HG03064 (cell line): ENCODE results near the gene PRDM16.

Source experiments
- ATAC-seq: cut with Tn5 transposase; IDR thresholded peaks from one replicate; pipeline ENCODE4 v1.9.1; 2021; ENCODE audit warnings: low read depth; ENCODE audit not compliant: unreplicated experiment

Gene PRDM16

DNA sequence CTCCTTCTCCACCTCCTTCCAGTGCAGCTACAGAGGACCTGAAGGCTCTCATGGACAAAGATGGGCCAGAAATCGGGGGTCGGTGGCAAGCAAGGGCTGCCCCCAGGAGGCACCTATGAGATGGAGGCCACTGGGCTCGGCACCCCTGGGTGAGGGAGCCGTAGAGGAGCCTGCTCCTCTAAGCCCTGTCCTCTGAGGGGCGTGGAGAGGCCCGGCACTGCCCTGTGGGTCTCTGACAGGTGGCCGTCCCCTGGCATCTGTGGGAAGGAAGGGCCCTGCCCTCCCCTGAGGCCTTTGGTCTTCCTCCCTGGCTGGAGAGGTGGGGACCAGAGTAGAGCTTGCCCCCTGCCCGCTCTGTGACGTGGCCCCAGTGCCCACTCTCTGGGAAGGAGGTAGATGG lies 30.9 kb downstream of the PRDM16 start:
- no peak for ATAC-seq

DNA sequence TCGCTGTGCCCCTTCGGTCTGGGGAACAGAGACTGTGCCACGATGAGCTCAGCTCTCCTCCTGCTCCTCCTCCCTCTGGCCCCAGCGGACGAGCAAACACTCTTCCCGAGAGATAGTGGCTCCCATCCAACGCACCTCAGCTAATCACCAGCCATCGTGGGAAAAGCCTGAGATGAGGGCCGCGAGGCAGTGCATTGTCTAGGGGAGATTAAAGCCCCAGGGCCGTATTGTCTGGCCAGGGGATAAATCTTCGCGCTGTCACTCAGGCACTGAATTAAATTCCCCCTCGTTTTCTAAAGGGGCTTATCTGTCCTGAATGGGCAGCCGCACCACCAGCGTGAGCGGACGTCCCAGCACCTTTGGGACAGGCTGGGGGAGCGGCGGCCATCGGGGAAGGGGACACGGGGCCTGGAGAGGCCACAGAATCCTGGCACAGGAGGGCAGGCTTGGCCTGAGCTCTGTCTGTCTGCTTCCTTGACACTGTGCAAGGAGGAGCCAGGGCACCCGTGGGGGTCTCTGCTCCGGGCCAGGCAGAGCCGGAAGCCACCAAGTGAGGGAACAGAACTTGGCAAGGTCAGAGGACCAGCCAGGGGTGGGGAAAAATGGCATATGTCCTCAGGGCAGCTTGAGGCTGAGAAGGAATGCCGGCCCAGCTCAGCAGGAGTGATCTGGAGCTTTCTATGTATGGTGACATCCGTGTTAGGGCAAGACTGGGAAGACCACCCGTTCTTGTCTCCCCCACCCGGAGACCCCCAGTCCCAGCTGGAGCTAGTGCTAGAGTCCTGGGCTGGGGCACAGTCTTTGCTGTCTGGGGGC lies 32.3 kb downstream of the PRDM16 start:
- no peak for ATAC-seq

DNA sequence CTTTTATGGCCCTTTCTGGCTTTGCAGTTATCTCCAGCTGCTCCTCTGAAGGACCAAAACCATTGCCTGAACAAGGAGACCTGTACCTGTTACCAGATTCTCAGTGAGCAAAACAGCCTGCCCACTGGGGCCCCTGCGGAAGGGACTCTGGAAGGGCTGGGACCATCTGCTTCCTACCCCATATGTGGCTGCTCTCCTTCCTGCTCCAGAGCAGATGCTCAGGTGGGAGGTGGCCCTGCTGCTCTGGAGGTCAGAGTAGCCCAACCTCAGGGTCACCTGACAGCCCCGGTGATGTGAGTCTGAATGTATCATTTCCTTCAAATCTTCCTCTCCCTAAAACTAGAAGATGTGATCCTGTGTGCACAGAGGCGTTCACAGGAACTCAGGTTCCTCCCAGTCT lies 33.6 kb downstream of the PRDM16 start:
- no peak for ATAC-seq

DNA sequence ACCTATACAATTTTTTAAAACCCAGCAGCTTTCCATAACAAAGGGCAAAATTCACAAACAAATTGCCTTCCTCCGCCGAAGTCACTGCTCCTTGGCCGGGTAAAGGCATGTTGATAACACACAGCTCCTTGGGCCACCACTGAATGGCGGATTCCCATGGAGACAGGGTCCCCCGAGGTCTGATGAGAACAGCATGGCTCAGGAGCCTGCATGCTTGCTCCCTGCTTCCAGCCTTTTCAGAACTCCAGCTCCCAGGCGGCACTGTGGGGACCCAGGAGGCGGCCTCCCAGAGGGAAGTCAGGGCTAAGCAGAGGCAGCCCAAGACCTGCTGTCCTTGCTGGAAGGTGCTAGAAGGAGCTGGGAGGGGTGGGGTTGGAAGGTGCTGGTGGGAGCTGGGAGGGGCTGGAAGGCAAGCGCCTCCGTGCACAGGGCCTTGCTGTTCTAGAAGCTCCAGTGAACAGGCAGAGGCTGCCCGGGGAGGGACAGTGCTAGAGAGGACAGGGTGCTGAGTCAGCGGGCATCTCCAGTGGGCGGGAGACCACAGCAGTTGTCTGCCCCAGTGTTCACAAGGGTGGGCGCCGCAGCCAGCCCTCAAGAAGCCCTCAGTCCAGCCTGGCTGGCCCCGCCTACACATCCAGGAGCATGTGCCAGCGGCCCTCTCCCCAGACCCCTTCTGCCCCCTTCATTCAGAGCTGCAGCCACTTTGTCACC lies 35.1 kb downstream of the PRDM16 start:
- ATAC-seq = no peak

DNA sequence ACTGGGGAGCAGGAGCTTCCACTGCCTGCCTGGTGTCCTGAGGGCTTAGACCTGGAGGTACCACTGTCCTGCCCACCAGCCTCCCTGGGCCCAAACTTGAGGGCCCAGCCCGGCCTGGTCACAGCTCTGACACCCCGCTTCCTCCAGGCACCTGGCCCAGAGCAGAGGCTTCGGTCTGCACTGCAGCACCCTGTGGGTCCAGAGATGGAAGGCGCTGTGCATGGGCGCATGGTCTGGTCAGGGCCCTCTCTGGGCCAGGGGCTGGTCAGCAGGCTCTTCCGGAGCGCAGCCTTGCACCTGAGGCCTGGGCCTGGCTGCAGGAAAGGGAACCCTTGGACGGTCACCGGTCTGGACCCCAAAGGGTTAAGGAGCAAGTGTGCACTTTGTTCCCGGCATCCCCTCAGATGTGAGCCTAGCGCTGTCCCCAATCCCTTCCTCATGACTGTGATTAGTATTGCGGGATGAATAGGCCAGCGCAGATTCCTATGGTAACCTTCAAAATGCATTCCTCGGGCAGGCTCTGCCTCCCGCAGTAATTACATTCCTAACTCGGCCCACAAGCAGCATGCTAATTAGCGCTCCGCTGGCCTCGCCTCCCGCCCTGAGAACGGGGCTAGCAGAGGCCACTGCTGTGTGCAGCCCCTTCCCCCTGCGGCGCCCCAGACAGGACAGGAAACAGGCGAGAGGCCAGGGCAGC lies 36.3 kb downstream of the PRDM16 start:
- no peak for ATAC-seq

DNA sequence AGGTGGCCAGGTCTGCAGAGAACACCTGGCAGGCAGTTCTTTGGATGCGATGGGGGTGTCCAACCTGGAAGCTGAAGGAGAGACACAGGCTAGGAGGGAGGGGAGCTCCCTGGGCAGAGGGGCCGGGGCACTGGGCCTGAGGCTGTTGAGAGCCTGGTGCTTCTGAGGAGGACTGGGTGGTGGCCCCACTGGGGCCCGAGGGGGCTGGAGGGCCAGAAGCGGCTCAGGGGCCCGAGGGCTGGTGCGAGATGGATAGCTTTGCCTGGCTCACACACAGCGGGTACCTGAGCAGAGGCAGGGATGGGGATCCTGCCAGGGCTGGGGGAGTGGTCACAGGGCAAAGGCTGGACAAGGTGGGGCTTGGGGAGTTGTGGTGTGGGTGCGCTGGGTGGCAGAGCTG lies 37.2 kb downstream of the PRDM16 start:
- no peak for ATAC-seq

DNA sequence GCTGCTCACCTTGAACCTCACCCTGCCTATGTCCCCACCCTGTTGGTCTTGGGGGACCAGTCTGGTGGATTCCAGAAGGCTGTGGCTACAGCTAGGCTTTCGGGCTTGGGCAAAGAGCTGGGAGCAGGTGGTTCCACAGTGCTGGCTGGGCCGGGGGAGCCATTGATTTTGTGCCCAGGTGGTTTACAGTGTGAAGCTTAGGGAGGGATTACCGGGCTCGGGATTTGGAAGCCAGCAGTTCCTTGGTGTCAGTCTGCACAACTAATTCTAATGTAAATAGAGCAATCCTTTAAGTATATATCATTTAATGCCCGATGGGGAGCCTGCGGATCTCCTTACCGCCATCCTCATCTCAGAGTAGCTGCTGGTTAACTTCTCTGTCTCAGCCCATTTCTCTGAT lies 38.2 kb downstream of the PRDM16 start:
- no peak for ATAC-seq

DNA sequence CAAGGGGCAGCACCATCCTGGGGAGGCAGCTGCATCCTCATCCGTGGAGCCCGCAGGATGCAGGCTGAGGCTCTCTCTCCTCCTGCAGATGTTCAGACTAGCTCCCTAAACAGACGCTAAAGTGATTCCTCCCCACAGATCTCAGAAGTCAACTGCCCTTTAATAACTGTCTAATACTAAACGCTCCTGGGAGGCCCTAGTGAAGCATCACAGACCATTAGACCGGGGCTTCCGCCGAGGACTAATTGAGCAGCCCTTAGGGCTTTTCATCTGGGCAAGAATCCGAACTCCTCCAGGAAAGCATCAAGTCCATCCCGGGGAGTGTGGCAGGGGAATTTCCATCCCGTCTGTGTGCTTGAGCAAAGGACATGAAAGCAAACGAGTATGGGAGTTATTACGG lies 40.4 kb downstream of the PRDM16 start:
- no peak for ATAC-seq

DNA sequence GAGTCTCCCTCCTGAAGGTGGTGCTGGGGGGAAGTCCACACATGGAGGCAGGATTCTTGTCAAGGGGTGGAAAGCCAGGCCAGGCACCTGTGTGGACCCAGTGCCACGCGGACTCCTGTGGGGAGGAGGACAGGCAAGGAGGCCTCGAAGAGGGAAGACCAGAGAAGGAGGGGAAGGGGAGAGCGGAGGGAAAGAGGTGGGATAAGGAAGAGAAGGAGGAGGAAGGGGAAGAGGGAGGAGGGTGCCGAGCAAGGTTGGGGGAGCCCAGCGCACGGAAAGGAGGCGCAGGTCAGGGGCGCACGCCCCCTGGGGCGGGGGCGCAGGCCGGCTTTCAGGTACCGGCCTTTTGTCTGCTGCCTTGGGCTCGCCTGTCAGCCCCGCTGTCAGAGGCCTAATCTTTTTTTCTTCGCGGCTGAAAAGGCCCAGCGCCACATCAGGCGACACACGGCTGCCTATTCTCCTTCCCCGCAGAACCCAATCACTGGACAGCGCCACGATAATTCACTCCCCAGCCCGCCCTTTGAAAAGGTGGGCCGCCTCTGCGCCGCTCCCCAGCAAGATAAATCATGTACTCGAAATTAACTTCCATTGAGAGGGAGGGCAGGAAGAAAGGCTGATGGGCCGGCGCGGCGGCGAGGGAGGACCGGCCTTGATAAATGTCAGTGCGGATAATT lies 42.5 kb downstream of the PRDM16 start:
- no peak for ATAC-seq

DNA sequence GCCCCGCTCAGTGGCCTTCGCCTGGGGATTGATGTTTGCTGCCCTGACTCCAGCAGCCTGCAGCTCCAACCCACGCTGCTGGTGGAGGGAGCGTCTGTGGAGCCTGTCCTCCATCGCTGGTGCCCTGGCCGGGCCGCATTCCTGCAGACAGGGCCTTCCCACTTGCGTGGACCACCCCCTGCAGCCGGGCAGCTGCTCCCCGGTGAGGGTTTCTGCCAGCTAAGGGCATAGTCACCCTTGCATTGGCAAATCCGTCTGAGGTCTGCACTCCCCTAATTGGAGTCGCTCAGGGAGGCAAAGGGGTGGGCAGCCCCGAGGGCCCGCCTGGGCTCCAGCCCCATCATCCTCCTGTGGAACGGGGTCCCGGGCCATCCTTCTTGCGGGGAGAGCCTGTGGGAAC lies 43.5 kb downstream of the PRDM16 start:
- ATAC-seq = no peak

DNA sequence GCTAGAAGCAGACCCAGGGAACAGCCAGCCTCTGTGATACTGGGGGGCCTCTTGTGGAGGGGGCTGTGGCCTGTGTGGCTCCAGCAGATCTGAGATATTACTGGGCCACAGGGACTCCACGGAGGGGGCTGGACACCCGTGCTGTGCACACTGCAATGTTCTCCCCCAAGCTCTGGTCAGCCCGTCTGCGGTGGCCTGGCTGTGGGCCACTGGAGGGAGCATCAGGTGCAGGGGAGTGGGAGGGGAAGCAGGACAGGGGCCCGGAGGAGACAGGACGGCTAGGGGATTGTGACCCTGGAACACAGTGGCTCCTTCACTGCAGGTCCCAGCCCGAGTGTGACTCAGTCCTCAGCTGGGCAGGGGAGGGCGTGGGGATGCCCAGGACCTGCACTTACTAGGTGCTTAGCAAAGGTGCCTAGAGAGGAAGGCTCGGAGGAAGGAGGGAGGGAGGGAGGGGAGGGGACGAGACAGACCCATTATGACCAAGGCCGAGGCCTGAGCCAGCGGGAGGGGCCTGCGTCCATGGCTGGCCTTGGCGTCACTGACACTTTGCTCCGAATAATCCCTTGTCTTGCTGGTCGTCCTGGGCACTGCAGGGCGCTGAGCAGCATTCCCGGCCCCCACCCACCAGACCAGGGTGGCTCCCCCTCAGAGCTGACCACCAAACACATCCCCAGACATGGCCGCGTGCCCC lies 44.2 kb downstream of the PRDM16 start:
- no peak for ATAC-seq

DNA sequence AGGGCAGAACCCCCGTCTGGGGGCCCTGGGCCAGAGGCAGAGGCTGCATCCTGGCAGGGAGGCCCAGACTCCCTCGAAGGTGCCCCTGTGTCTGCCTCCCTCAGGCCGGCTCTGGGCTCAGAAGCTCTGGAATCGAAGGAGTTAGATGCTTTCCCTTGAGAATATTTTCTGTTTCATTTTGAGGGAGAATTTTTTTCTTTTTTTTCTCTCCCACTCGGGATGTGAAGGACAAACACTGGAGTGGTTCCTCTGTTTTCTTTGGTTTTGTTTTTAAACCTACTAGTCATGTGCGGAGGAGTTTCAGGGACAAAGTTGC lies 44.7 kb downstream of the PRDM16 start:
- ATAC-seq = no peak

DNA sequence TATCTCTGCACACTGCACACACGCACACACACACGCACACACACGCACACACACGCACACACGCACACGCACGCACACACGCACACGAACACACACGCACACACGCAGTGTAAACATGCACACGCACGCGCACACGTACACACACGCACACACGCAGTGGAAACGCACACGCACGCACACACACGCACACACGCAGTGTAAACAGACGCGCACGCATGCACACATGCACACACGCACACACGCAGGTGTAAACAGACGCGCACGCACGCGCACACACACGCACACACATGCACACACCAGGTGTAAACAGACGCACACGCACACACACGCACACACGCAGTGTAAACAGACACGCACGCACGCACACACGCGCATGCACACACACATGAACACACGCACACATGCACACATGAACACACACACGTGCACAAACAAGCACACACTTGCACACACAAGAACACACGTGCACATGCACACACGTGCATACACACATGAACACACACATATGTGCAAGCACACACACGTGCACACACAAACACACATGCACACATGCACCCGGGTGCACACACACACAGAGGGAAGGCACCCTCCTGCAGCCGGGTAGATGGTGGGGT lies 45.2 kb downstream of the PRDM16 start:
- no peak for ATAC-seq

DNA sequence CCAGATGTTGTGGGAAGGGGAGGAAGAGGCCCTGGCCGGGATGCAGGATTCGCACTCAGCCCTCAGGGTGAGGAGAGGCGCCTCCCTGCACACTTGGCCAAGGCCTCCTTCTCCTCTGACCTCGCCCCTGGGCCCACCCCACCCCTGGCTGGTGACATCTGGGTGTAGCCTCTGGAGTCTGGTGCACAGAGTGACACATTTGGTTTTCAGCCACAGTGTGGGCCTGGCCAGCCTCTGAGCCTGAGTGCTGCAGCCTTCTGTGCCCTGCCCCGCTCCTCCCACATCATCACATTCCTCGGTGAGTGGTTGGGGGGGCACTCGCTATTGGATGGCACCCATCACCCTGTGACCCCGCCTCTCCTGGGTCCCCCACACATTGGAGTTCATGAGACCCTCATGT lies 45.8 kb downstream of the PRDM16 start:
- no peak for ATAC-seq

DNA sequence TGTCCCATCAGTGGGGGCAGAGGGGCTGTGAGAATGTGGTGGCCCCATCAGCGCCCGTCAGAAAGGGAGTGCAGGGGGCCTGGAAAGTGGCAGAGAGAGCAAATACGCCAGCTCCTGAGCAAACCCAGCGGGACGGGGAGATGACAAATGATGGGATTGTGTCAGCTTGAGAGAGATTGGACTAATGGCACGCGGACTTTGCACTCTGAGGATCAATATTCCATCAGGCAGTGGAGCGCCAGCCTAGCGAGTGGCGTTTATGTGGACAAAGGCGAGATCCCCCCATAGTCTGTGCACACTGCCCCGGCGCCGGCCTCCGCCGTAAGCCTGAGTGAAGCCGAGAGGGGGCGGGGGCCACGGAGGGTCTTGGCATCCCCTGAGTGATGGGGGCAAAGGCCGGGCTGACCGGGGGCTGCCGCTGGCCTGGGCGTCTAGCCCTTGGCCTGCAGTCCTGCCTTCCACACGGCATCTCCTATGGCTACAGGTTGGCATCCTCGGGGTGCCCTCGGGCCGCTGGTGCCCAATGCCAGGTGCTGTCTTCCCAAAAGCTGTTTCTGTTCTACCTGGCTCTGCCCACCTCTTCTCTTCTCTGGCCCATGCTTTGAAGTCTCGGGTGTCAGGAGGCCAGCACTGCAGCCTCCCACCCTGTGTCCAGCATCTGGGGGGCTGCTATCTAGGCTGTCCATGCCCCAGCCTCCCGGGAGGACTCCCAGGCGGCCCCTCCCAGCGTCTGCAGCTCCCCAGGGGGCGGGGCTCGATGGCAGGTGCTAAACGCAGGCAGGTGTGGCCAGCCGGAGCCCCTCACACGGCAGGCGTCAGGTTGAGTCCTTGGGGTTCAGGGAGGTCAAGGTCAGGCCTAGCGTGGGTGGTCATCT lies 46.5 kb downstream of the PRDM16 start:
- ATAC-seq = no peak

DNA sequence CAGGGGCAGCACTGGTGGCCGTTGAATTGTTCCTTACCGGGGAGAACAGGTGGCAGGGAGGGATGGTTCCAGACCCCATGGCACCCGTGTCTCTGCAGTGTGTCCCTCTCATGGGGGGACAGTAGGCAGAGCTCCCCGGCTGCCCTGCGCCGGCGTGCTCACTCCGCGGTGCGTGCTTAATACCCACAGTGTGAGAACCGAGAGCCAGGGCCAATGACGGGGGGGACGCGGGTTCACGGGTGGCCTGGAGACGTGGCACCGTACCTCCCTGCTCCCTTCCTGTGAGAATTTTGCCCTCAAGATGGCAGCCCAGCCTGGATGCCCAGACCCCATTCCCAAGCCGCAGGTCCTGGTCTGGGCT lies 47.1 kb downstream of the PRDM16 start:
- ATAC-seq = no peak

DNA sequence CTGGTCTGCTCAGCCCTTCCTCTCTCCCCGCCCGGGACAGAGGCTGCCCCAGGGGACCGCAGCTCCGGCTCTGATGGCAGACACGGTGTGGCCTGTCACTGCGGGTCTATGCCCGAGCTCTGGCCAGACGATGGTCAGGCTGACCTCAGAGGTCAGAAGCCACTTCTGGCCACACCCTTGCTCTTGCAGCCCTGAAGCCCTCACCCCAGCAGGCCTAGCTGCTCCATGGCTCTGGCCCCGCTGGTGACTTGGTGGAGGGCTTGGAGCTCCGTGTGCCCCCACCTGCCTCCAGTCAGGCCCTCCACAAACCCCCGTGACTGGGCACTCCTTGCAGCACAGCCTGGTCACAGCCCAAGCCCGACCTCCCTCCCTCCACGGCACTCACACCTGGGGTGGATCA lies 47.6 kb downstream of the PRDM16 start:
- ATAC-seq = no peak

DNA sequence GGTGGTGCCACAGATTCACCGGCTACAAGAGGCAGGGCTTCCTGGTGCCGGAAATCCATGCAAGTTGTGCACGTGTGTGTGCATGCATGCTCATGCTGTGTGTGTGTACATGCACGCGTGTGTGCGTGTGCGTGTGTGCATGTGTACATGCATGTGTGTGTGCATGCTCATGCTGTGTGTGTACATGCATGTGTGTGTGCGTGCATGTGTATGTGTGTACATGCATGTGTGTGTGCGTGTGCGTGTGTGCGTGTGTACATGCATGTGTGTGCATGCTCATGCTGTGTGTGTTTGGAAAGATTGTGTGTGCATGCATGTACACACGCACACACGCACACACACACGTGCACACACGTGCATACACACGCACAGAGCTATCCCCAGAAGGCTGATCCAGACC lies 48.9 kb downstream of the PRDM16 start:
- no peak for ATAC-seq

DNA sequence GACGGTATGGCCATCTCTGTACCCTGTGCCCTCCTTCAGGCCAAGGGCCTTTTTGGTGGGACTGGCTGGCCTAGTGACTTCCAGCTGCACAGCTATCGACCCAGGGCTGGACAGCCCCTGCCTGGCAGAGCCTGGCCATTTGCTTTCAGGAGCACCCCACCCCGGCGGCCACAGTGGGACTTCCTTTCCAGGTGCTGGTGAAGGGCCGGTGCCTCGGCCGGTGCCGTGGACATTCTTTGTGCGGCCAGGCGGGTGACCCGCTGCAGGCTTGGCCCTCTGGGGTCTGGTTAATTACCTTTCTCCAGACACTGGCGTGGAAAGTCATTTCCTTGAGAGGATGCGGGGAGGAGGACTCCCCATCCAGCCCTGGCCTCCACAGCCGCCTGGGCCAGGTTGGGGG lies 50.1 kb downstream of the PRDM16 start:
- ATAC-seq = no peak
